Measurements from ENCODE around the gene ETV1. TPM values are rescaled to one million over a fixed set of nuclear protein-coding genes. Genes with fewer than 3 reads are reported as not detected.

The ETV1 gene
- total RNA-seq, 1 experiment from 2014 or later, result 68.5 TPM

DNA sequence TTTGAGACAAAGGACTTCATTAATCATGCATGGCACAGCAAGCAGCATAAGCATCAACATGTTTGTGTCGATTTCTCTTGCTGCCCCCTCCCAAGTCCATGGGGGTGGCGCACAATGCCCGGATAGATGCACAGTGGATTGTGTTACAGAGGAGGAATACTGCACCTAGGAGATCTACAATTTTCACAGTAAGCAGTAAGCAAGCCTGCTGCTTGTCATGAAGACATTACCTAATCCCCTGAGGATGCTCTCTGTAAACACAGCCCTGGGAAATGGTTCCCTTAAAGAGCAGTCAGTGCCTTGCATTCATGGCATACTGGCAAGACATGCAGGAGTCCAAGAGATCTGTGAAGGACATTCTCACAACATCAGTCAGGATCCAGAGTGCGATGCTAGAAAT is 137.7 kb downstream of the ETV1 start:
- H3K27ac ChIP-seq (ENCODE audit: insufficient read length, low read depth, low read length), result no peak overlapping the region
- no peaks in the 10 kb centered on the region for H3K79me2 ChIP-seq (ENCODE audit: insufficient read depth, low read length)
- H2AFZ ChIP-seq (ENCODE audit: low read length), result no peak overlapping the region
- no peak overlapping the region for H4K91ac ChIP-seq (ENCODE audit: insufficient read length, low read depth, low read length)
- peaks cover 8% of the 10 kb centered on the region for H3K4me1 ChIP-seq (ENCODE audit: insufficient read depth, low read length)
- H2BK5ac ChIP-seq (ENCODE audit: insufficient read length, low read length), result no peak overlapping the region
- no peak overlapping the region for H2BK15ac ChIP-seq (ENCODE audit: low read depth, low read length)
- no peak overlapping the region for H3K14ac ChIP-seq (ENCODE audit: insufficient read depth, low read length)
- H4K8ac ChIP-seq (replicated peaks; ENCODE audit: insufficient read length, low read depth, low read length), result no peak overlapping the region
- H3K4me3 Mint-ChIP-seq, result no peak overlapping the region
- no peaks in the 10 kb centered on the region for H3K9me3 Mint-ChIP-seq
- no peaks in the 10 kb centered on the region for H3K36me3 Mint-ChIP-seq (ENCODE audit: insufficient read depth in 1 of 3, low read depth in 3 of 3)
- no peak overlapping the region for H2AK5ac ChIP-seq (ENCODE audit: insufficient read length, low read length)
- H2BK120ac ChIP-seq (ENCODE audit: low read depth, low read length, poor library complexity, severe bottlenecking), result no peak overlapping the region
- H3K23ac ChIP-seq (ENCODE audit: insufficient read length, low read depth, low read length), result no peak overlapping the region
- no peak overlapping the region for H2BK12ac ChIP-seq (ENCODE audit: insufficient read length, low read depth, low read length)
- peak overlapping the region; percentile 16 to 75 (median 31); a peak in 4 of 7 replicates for H3K27ac Mint-ChIP-seq
- H3K4ac ChIP-seq (ENCODE audit: low read depth, low read length), result no peak overlapping the region
- WGBS (ENCODE audit: extremely low coverage, insufficient read length, low lambda C conversion rate), result no CpG with 5 or more reads among the region's 4 CpGs
- H3K18ac ChIP-seq (ENCODE audit: insufficient read length, low read depth, low read length), result no peak overlapping the region
- no peaks in the 10 kb centered on the region for H3K9me3 ChIP-seq (ENCODE audit: control insufficient read depth, low read depth, low read length)
- H3K27me3 ChIP-seq (ENCODE audit: insufficient read depth, low read length), result no peaks in the 10 kb centered on the region
- no peaks in the 10 kb centered on the region for H3K23me2 ChIP-seq (ENCODE audit: insufficient read length, low read depth, low read length, poor library complexity, severe bottlenecking)
- peaks cover 19 to 21% of the 10 kb centered on the region in 2 experiments for H3K4me1 Mint-ChIP-seq
- no peak overlapping the region for H4K5ac ChIP-seq (ENCODE audit: insufficient read length, low read depth, low read length)
- no peak overlapping the region for H2BK20ac ChIP-seq (ENCODE audit: low read depth, low read length, poor library complexity, severe bottlenecking)
- DNase-seq, result no peak
- no peak overlapping the region for H3K9ac ChIP-seq (ENCODE audit: extremely low read depth, insufficient read length, low read length)
- H3T11ph ChIP-seq (ENCODE audit: low read length), result no peak overlapping the region
- H3K79me1 ChIP-seq (ENCODE audit: insufficient read depth, low read depth, low read length, poor library complexity, severe bottlenecking), result no peaks in the 10 kb centered on the region
- no peak overlapping the region for H3K56ac ChIP-seq (ENCODE audit: insufficient read length, low read depth, low read length)
- TF ChIP-seq, protein P1, sequence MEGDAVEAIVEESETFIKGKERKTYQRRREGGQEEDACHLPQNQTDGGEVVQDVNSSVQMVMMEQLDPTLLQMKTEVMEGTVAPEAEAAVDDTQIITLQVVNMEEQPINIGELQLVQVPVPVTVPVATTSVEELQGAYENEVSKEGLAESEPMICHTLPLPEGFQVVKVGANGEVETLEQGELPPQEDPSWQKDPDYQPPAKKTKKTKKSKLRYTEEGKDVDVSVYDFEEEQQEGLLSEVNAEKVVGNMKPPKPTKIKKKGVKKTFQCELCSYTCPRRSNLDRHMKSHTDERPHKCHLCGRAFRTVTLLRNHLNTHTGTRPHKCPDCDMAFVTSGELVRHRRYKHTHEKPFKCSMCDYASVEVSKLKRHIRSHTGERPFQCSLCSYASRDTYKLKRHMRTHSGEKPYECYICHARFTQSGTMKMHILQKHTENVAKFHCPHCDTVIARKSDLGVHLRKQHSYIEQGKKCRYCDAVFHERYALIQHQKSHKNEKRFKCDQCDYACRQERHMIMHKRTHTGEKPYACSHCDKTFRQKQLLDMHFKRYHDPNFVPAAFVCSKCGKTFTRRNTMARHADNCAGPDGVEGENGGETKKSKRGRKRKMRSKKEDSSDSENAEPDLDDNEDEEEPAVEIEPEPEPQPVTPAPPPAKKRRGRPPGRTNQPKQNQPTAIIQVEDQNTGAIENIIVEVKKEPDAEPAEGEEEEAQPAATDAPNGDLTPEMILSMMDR (conservative IDR thresholded peaks at IDR 0.05), result no peak
- no peaks in the 10 kb centered on the region for H4K20me1 ChIP-seq (ENCODE audit: control insufficient read depth, insufficient read depth, insufficient read length)
- no peaks in the 10 kb centered on the region for H3K27me3 Mint-ChIP-seq (ENCODE audit: low read depth)
- H3K4me2 ChIP-seq (ENCODE audit: insufficient read depth, insufficient read length, low read length), result no peak overlapping the region
